Stimulated activated CD4-positive, alpha-beta T cell treated with anti-CD3 and anti-CD28 coated beads, Interleukin-4, amount 100 ng/mL, for 24 hours (primary cell): Measurements from ENCODE around the gene SERTAD2.
A peak's percentile ranks its signal among the peaks of the same experiment; 100 is the strongest.

Experiments
- DNase-seq: peaks from one replicate; pipeline ENCODE4 v3.0.0-alpha.2; 2020

SERTAD2 gene

GRCh38 chr2:64672708-64673107 lies 19.0 kb upstream of the SERTAD2 start:
- no peak for DNase-seq

GRCh38 chr2:64670047-64670446 lies 16.3 kb upstream of the SERTAD2 start:
- no peak for DNase-seq

- no peak for DNase-seq
Observed at GRCh38 chr2:64669288-64669687, 15.6 kb upstream of the SERTAD2 start.

GRCh38 chr2:64668542-64668941 lies 14.8 kb upstream of the SERTAD2 start:
- no peak for DNase-seq

- DNase-seq, result no peak
Observed at GRCh38 chr2:64667535-64667934, 13.8 kb upstream of the SERTAD2 start.

- DNase-seq, result no peak
Observed at GRCh38 chr2:64666810-64667438, 13.2 kb upstream of the SERTAD2 start.

- no peak for DNase-seq
Observed at GRCh38 chr2:64665709-64666108, 12.0 kb upstream of the SERTAD2 start.

- no peak for DNase-seq
Observed at GRCh38 chr2:64663402-64663801, 9.7 kb upstream of the SERTAD2 start.

- DNase-seq, result no peak
Observed at GRCh38 chr2:64661741-64662169, 8.0 kb upstream of the SERTAD2 start.

GRCh38 chr2:64659252-64659651 lies 5.5 kb upstream of the SERTAD2 start:
- no peak for DNase-seq

GRCh38 chr2:64658269-64658668 lies 4.6 kb upstream of the SERTAD2 start:
- no peak for DNase-seq

- DNase-seq, result no peak
Observed at GRCh38 chr2:64657411-64657810, 3.7 kb upstream of the SERTAD2 start.

- DNase-seq, result no peak
Observed at GRCh38 chr2:64656379-64656778, 2.7 kb upstream of the SERTAD2 start.

GRCh38 chr2:64655873-64656272 lies 2.2 kb upstream of the SERTAD2 start:
- no peak for DNase-seq

GRCh38 chr2:64655018-64655664 lies 1.4 kb upstream of the SERTAD2 start:
- DNase-seq, result peak; percentile 46

- peak; percentile 58 for DNase-seq
Observed at GRCh38 chr2:64654063-64654811, 524 bp upstream of the SERTAD2 start.

- DNase-seq, result no peak
Observed at GRCh38 chr2:64652231-64653108, 1.2 kb downstream of the SERTAD2 start.

GRCh38 chr2:64651590-64651989 lies 2.1 kb downstream of the SERTAD2 start:
- DNase-seq, result no peak

- no peak for DNase-seq
Observed at GRCh38 chr2:64650722-64651338, 2.9 kb downstream of the SERTAD2 start.

GRCh38 chr2:64650296-64650695 lies 3.4 kb downstream of the SERTAD2 start:
- DNase-seq, result no peak

- no peak for DNase-seq
Observed at GRCh38 chr2:64649626-64650025, 4.1 kb downstream of the SERTAD2 start.

GRCh38 chr2:64649013-64649484 lies 4.7 kb downstream of the SERTAD2 start:
- no peak for DNase-seq
